Neural cell (in vitro differentiated cells): ENCODE data around the gene GJD2. TPM values are rescaled to one million over a fixed set of nuclear protein-coding genes. Genes with fewer than 3 reads are reported as not detected.

ENCODE experiments used
- H2AFZ ChIP-seq: fragments of 200-600, 300-800 bp; sonication (generic), shearing (Covaris generic); 2 replicates; pipeline ENCODE4 v1.6.0; 2014; ENCODE audit warnings: low read depth, mild to moderate bottlenecking, antibody characterized with exemption, low read length, moderate library complexity
- H3F3A ChIP-seq: fragments of 200-600 bp; shearing (Covaris generic); 2 replicates; pipeline ENCODE4 v1.6.1; 2016; ENCODE audit warnings: mild to moderate bottlenecking, moderate library complexity, mixed read lengths, antibody characterized with exemption, low read length; ENCODE audit not compliant: insufficient read depth, poor library complexity, severe bottlenecking
- H3K27ac ChIP-seq: fragments of 200-600, 300-800 bp; sonication (generic), shearing (Covaris generic); 2 replicates; pipeline ENCODE4 v1.5.1; 2014; ENCODE audit warnings: mild to moderate bottlenecking, low read length, moderate library complexity
- H3K27me3 ChIP-seq: fragments of 300-800, 200-600 bp; sonication (generic), shearing (Covaris generic); 2 replicates; pipeline ENCODE4 v1.6.0; 2014; ENCODE audit warnings: mild to moderate bottlenecking, low read depth, low read length, moderate library complexity; ENCODE audit not compliant: insufficient read depth
- H3K36me3 ChIP-seq: fragments of 300-800, 200-600 bp; sonication (generic), shearing (Covaris generic); 2 replicates; pipeline ENCODE4 v1.5.1; 2014; ENCODE audit warnings: mild to moderate bottlenecking, antibody characterized with exemption, low read length, moderate library complexity; ENCODE audit not compliant: insufficient read depth
- H3K4me2 ChIP-seq: fragments of 300-800, 200-600 bp; sonication (generic), shearing (Covaris generic); 2 replicates; pipeline ENCODE4 v1.6.0; 2014; ENCODE audit warnings: mild to moderate bottlenecking, low read length
- H3K4me3 ChIP-seq: fragments of 300-800, 200-600 bp; sonication (generic), shearing (Covaris generic); 2 replicates; pipeline ENCODE4 v1.5.1; 2014; ENCODE audit warnings: mild to moderate bottlenecking, low read length, moderate library complexity
- H3K79me2 ChIP-seq: fragments of 200-600 bp; shearing (Covaris generic); replicated peaks from 2 replicates; pipeline ENCODE4 v1.6.0; 2014; ENCODE audit warnings: mild to moderate bottlenecking, low read length, moderate library complexity; ENCODE audit not compliant: insufficient read depth
- H3K9ac ChIP-seq: fragments of 300-800, 200-600 bp; sonication (generic), shearing (Covaris generic); 2 replicates; pipeline ENCODE4 v1.6.1; 2016; ENCODE audit warnings: mild to moderate bottlenecking, low read length, mixed read lengths
- H3K9me2 ChIP-seq: fragments of 200-600 bp; shearing (Covaris generic); 2 replicates; pipeline ENCODE4 v1.6.1; 2016; ENCODE audit warnings: mild to moderate bottlenecking, low read length, mixed read lengths; ENCODE audit not compliant: insufficient read depth
- H3K9me3 ChIP-seq: fragments of 200-600, 300-800 bp; sonication (generic), shearing (Covaris generic); 2 replicates; pipeline ENCODE4 v1.6.1; 2016; ENCODE audit warnings: mild to moderate bottlenecking, mixed run types, low read length, moderate library complexity, mixed read lengths
- H4K20me1 ChIP-seq: fragments of 200-600 bp; shearing (Covaris generic); 2 replicates; pipeline ENCODE4 v1.6.1; 2016; ENCODE audit warnings: mild to moderate bottlenecking, mixed run types; ENCODE audit not compliant: insufficient read depth
- CTCF ChIP-seq: fragments of 450-650 bp; IDR thresholded peaks from 2 replicates; pipeline ENCODE4 v1.5.1; 2014; ENCODE audit warnings: antibody characterized with exemption, mild to moderate bottlenecking, moderate library complexity; ENCODE audit not compliant: poor library complexity, severe bottlenecking
- EP300 ChIP-seq: fragments of 450-650 bp; conservative IDR thresholded peaks from 2 replicates; pipeline ENCODE4 v1.6.1; 2014; ENCODE audit warnings: antibody characterized with exemption, mild to moderate bottlenecking, moderate library complexity; ENCODE audit not compliant: poor library complexity, severe bottlenecking
- EZH2 ChIP-seq: fragments of 200-600, 300-800 bp; shearing (Covaris generic), sonication (generic); IDR thresholded peaks from 2 replicates; pipeline ENCODE4 v1.6.1; 2014; ENCODE audit warnings: antibody characterized with exemption, low read length, borderline replicate concordance, mild to moderate bottlenecking; ENCODE audit not compliant: insufficient read depth, poor library complexity, severe bottlenecking
- MXI1 ChIP-seq: fragments of 450-650 bp; conservative IDR thresholded peaks from 2 replicates; pipeline ENCODE4 v1.6.1; 2014; ENCODE audit warnings: antibody characterized with exemption, mild to moderate bottlenecking; ENCODE audit not compliant: poor library complexity, severe bottlenecking
- POLR2AphosphoS5 ChIP-seq: IDR thresholded peaks from 2 replicates; pipeline ENCODE4 v1.6.1; 2012
- RAD21 ChIP-seq: fragments of 450-650 bp; conservative IDR thresholded peaks from 2 replicates; pipeline ENCODE4 v1.6.1; 2014; ENCODE audit warnings: antibody characterized with exemption, mild to moderate bottlenecking, moderate library complexity
- REST ChIP-seq: IDR thresholded peaks from 2 replicates; pipeline ENCODE4 v1.6.1; 2012; ENCODE audit warnings: borderline replicate concordance
- SMC3 ChIP-seq: fragments of 450-650 bp; conservative IDR thresholded peaks from 2 replicates; pipeline ENCODE4 v1.6.1; 2014; ENCODE audit warnings: antibody characterized with exemption, mild to moderate bottlenecking, moderate library complexity; ENCODE audit not compliant: poor library complexity
- TAF1 ChIP-seq: IDR thresholded peaks from 2 replicates; pipeline ENCODE4 v1.6.1; 2012; ENCODE audit warnings: low read depth
- polyA plus RNA-seq: library from polyadenylated mRNA; depleted of rRNA; stranded (reverse); fragments of >200 nt; gene quantifications from 2 replicates; pipeline ENCODE4 v1.2.3, GENCODE V29; 2014

Gene GJD2
- polyA plus RNA-seq, 1 donor from 2014 or later, result 4.6 TPM

- no peak overlapping the region for H2AFZ ChIP-seq
- H3K9me2 ChIP-seq, result no peaks in the 10 kb centered on the region
- no peak overlapping the region for H3K4me2 ChIP-seq
- no peaks in the 10 kb centered on the region for H3K27me3 ChIP-seq
- no peak for TF ChIP-seq SMC3
- TF ChIP-seq POLR2AphosphoS5, result no peak
- no peak for TF ChIP-seq CTCF
- no peak for TF ChIP-seq TAF1
- no peak for TF ChIP-seq EZH2
- no peak for TF ChIP-seq MXI1
- no peak for TF ChIP-seq RAD21
- no peak for TF ChIP-seq REST
- no peaks in the 10 kb centered on the region for H3K36me3 ChIP-seq
- H3K4me3 ChIP-seq, result no peak overlapping the region
- H3K79me2 ChIP-seq, result no peaks in the 10 kb centered on the region
- H3K27ac ChIP-seq, result no peak overlapping the region
- H3F3A ChIP-seq, result no peaks in the 10 kb centered on the region
- no peaks in the 10 kb centered on the region for H3K9me3 ChIP-seq
- no peaks in the 10 kb centered on the region for H4K20me1 ChIP-seq
- no peak overlapping the region for H3K9ac ChIP-seq
Observed at GRCh38 chr15:34732430-34732829, 22.4 kb downstream of the GJD2 start.

DNA sequence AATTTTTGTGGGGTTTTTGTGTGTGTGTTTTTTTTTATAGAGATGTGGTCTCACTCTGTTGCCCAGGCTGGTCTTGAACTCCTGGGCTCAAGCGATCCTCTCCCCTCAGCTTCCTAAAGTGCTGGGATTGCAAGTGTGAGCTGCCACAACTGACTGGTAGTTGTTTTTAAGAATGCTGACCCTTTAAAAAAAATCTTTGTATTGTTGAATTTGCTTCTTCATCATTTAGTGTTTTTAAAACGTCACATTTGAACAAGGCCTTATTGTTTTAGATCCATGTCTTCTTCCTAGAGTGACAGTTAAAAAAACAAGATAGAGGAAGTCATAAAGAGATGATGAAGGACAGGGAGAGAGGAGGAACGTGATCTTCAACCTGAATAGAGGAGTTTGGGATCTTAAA lies 24.1 kb downstream of the GJD2 start:
- Histone ChIP-seq H3K9ac (no peak overlapping the region), H3K27me3 (no peaks in the 10 kb centered on the region), H3F3A (no peaks in the 10 kb centered on the region), H3K27ac (no peak overlapping the region), H3K36me3 (no peaks in the 10 kb centered on the region), H2AFZ (no peak overlapping the region), H4K20me1 (no peaks in the 10 kb centered on the region), H3K4me3 (no peak overlapping the region), H3K9me2 (no peaks in the 10 kb centered on the region), H3K9me3 (no peaks in the 10 kb centered on the region), H3K79me2 (no peaks in the 10 kb centered on the region), H3K4me2 (no peak overlapping the region)
- TF ChIP-seq RAD21 (no peak), EP300 (no peak), SMC3 (no peak), TAF1 (no peak), POLR2AphosphoS5 (no peak), MXI1 (no peak), EZH2 (no peak), CTCF (no peak), REST (no peak)
